ENCODE results near the gene SPAG9.
"Not testable (repeated sequence)": the region's sequence is repeated elsewhere in the genome, so short reads cannot be mapped to it uniquely, and the experiment has no call there.

The SPAG9 gene

GRCh38 chr17:51118330-51119195, 2.1 kb downstream of the SPAG9 start:
- no peak for DNase-seq (ENCODE audit: low spot score)

GRCh38 chr17:51115179-51115578, 5.5 kb downstream of the SPAG9 start:
- no peak for DNase-seq (ENCODE audit: low spot score)
- no peak for TF ChIP-seq CTCF (IDR thresholded peaks at IDR 0.05; ENCODE audit: extremely low read depth, missing control alignments)

More at GRCh38 chr17:51118330-51119195, 2.1 kb downstream of the SPAG9 start:
- no peak for TF ChIP-seq CTCF (IDR thresholded peaks at IDR 0.05; ENCODE audit: extremely low read depth, missing control alignments)

GRCh38 chr17:51112303-51113222, 8.1 kb downstream of the SPAG9 start:
- not testable (repeated sequence) for DNase-seq (ENCODE audit: low spot score)

GRCh38 chr17:51107778-51108177, 12.9 kb downstream of the SPAG9 start:
- TF ChIP-seq CTCF (IDR thresholded peaks at IDR 0.05; ENCODE audit: extremely low read depth, missing control alignments), result no peak
- no peak for DNase-seq (ENCODE audit: low spot score)

GRCh38 chr17:51103451-51103850, 17.2 kb downstream of the SPAG9 start:
- no peak for TF ChIP-seq CTCF (IDR thresholded peaks at IDR 0.05; ENCODE audit: extremely low read depth, missing control alignments)
- DNase-seq (ENCODE audit: low spot score), result no peak

GRCh38 chr17:51103050-51103449, 17.6 kb downstream of the SPAG9 start:
- DNase-seq (ENCODE audit: low spot score), result no peak
- no peak for TF ChIP-seq CTCF (IDR thresholded peaks at IDR 0.05; ENCODE audit: extremely low read depth, missing control alignments)

- DNase-seq (ENCODE audit: low spot score), result no peak
- TF ChIP-seq CTCF (IDR thresholded peaks at IDR 0.05; ENCODE audit: extremely low read depth, missing control alignments), result no peak
Measured at GRCh38 chr17:51097708-51098446, 22.8 kb downstream of the SPAG9 start.

Data from GM20000 (cell line).